HG02938 (cell line): ENCODE data around the gene SMIM10L2A.
"Not testable (repeated sequence)": the region's sequence is repeated elsewhere in the genome, so short reads cannot be mapped to it uniquely, and the experiment has no call there.

Experiments used
- ATAC-seq: cut with Tn5 transposase; IDR thresholded peaks from one replicate; pipeline ENCODE4 v1.9.1; 2021; ENCODE audit warnings: mild to moderate bottlenecking, moderate library complexity; ENCODE audit not compliant: unreplicated experiment

SMIM10L2A gene

GRCh38 chrX:135421932-135422809 is at the start of gene SMIM10L2A:
SMIM10L2A (plus strand) TSS chrX:135421944; CDS start chrX:135422132, 188 bp downstream.
- peak; percentile 50 for ATAC-seq

GRCh38 chrX:135373357-135373756 is 48.4 kb upstream of the SMIM10L2A start:
- ATAC-seq = no peak

GRCh38 chrX:135382260-135382659 is 39.5 kb upstream of the SMIM10L2A start:
- no peak for ATAC-seq

GRCh38 chrX:135383249-135383648 is 38.5 kb upstream of the SMIM10L2A start:
- no peak for ATAC-seq

GRCh38 chrX:135384161-135384836 is 37.4 kb upstream of the SMIM10L2A start:
- no peak for ATAC-seq

- ATAC-seq = no peak
Observed at GRCh38 chrX:135388841-135389240, 32.9 kb upstream of the SMIM10L2A start.

- ATAC-seq = no peak
Observed at GRCh38 chrX:135389243-135389642, 32.5 kb upstream of the SMIM10L2A start.

- no peak for ATAC-seq
Observed at GRCh38 chrX:135389717-135390116, 32.0 kb upstream of the SMIM10L2A start.

GRCh38 chrX:135391734-135392133 is 30.0 kb upstream of the SMIM10L2A start:
- no peak for ATAC-seq

GRCh38 chrX:135393051-135393450 is 28.7 kb upstream of the SMIM10L2A start:
- no peak for ATAC-seq

GRCh38 chrX:135395064-135395463 is 26.7 kb upstream of the SMIM10L2A start:
- ATAC-seq = no peak

- ATAC-seq = no peak
Observed at GRCh38 chrX:135396109-135396508, 25.6 kb upstream of the SMIM10L2A start.

- ATAC-seq = no peak
Observed at GRCh38 chrX:135396566-135396965, 25.2 kb upstream of the SMIM10L2A start.

- ATAC-seq = no peak
Observed at GRCh38 chrX:135397652-135398051, 24.1 kb upstream of the SMIM10L2A start.

- no peak for ATAC-seq
Observed at GRCh38 chrX:135403374-135403773, 18.4 kb upstream of the SMIM10L2A start.

- ATAC-seq = not testable (repeated sequence)
Observed at GRCh38 chrX:135406428-135406827, 15.3 kb upstream of the SMIM10L2A start.

- ATAC-seq = no peak
Observed at GRCh38 chrX:135408794-135409193, 12.9 kb upstream of the SMIM10L2A start.

- ATAC-seq = no peak
Observed at GRCh38 chrX:135410861-135411627, 10.7 kb upstream of the SMIM10L2A start.

- ATAC-seq = no peak
Observed at GRCh38 chrX:135411893-135412292, 9.9 kb upstream of the SMIM10L2A start.

- ATAC-seq = no peak
Observed at GRCh38 chrX:135416546-135416945, 5.2 kb upstream of the SMIM10L2A start.

- ATAC-seq = no peak
Observed at GRCh38 chrX:135420831-135421230, 913 bp upstream of the SMIM10L2A start.
